Gastroesophageal sphincter (tissue), 3 donors: ENCODE data around the gene IPO9.

ENCODE experiments used
- EP300 ChIP-seq: sonication (generic); formaldehyde crosslinking; IDR thresholded peaks from one replicate; pipeline ENCODE4 v1.6.1; 2017; ENCODE audit warnings: antibody characterized with exemption, mild to moderate bottlenecking
- POLR2A ChIP-seq, 2 donors: fragments of 450-650 bp; IDR thresholded peaks; one replicate each; pipeline ENCODE4 v1.6.1; 2017; ENCODE audit warnings: antibody characterized with exemption in 2 of 2, mild to moderate bottlenecking in 2 of 2, moderate library complexity in 1 of 2
- POLR2AphosphoS5 ChIP-seq: sonication (generic); formaldehyde crosslinking; IDR thresholded peaks from one replicate; pipeline ENCODE4 v1.6.1; 2017; ENCODE audit warnings: antibody characterized with exemption
- TF ChIP-seq, protein P1 (sequence below), 4 experiments: fragments of 200-600 bp in 2 of 4; fragments of 450-650 bp in 2 of 4; sonication (generic) in 1 of 4; IDR thresholded peaks; one replicate each; pipeline ENCODE4 v1.5.1; 2017 to 2019; ENCODE audit warnings: antibody characterized with exemption in 4 of 4, mild to moderate bottlenecking in 2 of 4, moderate library complexity in 2 of 4

DNA sequence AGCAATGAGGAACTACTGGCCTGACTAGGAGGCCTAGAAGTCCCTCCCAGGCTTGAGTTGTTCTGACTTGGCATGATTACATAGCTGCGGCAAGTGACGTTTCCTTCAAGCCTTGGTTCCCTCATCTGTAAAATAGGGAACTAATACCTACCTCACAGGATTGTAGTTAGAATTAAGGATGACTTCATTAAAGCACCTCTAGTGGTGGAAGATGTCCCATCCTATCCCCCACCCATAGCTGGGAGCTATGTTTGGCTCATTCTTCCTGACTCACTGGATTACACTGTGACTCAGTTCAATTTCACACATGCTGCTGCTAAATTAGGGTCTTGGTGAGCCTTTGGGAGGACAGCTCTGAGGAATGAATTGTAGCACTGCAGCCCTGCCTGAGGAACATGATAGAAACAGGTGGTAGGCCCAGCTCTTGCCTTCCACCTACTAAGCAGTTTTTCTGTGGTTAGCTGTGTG lies 53.7 kb downstream of the IPO9 start:
- no peak for TF ChIP-seq POLR2AphosphoS5
- TF ChIP-seq, protein P1, sequence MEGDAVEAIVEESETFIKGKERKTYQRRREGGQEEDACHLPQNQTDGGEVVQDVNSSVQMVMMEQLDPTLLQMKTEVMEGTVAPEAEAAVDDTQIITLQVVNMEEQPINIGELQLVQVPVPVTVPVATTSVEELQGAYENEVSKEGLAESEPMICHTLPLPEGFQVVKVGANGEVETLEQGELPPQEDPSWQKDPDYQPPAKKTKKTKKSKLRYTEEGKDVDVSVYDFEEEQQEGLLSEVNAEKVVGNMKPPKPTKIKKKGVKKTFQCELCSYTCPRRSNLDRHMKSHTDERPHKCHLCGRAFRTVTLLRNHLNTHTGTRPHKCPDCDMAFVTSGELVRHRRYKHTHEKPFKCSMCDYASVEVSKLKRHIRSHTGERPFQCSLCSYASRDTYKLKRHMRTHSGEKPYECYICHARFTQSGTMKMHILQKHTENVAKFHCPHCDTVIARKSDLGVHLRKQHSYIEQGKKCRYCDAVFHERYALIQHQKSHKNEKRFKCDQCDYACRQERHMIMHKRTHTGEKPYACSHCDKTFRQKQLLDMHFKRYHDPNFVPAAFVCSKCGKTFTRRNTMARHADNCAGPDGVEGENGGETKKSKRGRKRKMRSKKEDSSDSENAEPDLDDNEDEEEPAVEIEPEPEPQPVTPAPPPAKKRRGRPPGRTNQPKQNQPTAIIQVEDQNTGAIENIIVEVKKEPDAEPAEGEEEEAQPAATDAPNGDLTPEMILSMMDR (IDR thresholded peaks at IDR 0.05), result no peak
- no peak for TF ChIP-seq POLR2A (IDR thresholded peaks at IDR 0.05)
- TF ChIP-seq EP300, result no peak
